AG20443 (cell line): Measurements from ENCODE around the gene DENND1A.

Experiments used
- DNase-seq: peaks from one replicate; pipeline ENCODE4 v3.0.0; 2012; ENCODE audit warnings: low spot score, mixed read lengths

Gene DENND1A

GRCh38 chr9:123390337-123391135, 539.4 kb downstream of the DENND1A start:
- DNase-seq = no peak

GRCh38 chr9:123389698-123390097, 540.2 kb downstream of the DENND1A start:
- DNase-seq = no peak

GRCh38 chr9:123389070-123389469, 540.9 kb downstream of the DENND1A start:
- no peak for DNase-seq

GRCh38 chr9:123387686-123388085, 542.2 kb downstream of the DENND1A start:
- DNase-seq = no peak

- no peak for DNase-seq
These were observed 546.3 kb downstream of the DENND1A start for GRCh38 chr9:123383512-123384170.

GRCh38 chr9:123382653-123383511, 547.0 kb downstream of the DENND1A start:
- DNase-seq = no peak

- no peak for DNase-seq
These were observed 548.8 kb downstream of the DENND1A start for GRCh38 chr9:123380852-123381705.

GRCh38 chr9:123378956-123379660, 550.8 kb downstream of the DENND1A start:
- DNase-seq = no peak

GRCh38 chr9:123378025-123378424, 551.9 kb downstream of the DENND1A start:
- no peak for DNase-seq

GRCh38 chr9:123377211-123377971, 552.5 kb downstream of the DENND1A start:
- no peak for DNase-seq

GRCh38 chr9:123376218-123377071, 553.5 kb downstream of the DENND1A start:
- no peak for DNase-seq

- DNase-seq = peak; percentile 58
These were observed 554.3 kb downstream of the DENND1A start for GRCh38 chr9:123375469-123376132.

- no peak for DNase-seq
These were observed 556.0 kb downstream of the DENND1A start for GRCh38 chr9:123373946-123374345.

GRCh38 chr9:123373447-123373923, 556.4 kb downstream of the DENND1A start:
- no peak for DNase-seq

GRCh38 chr9:123372766-123373446, 557.0 kb downstream of the DENND1A start:
- no peak for DNase-seq

- no peak for DNase-seq
These were observed 557.9 kb downstream of the DENND1A start for GRCh38 chr9:123371805-123372590.

GRCh38 chr9:123371228-123371584, 558.7 kb downstream of the DENND1A start:
- DNase-seq = no peak
